IMR-90 (cell line): ENCODE measurements around the gene SIPA1L3. TPM values are rescaled to one million over a fixed set of nuclear protein-coding genes. Genes with fewer than 3 reads are reported as not detected.

Experiments
- ATAC-seq: fragments of 200-7000 bp; cut with Tn5 transposase; 2 replicates; pipeline ENCODE4 v1.9.1; 2020; ENCODE audit warnings: low read depth, mild to moderate bottlenecking, moderate library complexity
- BruUV-seq: library from RNA; stranded (reverse); fragments of 400-500 nt; replicated peaks from 2 replicates; lab custom pipeline; 2021; lab: Mats Ljungman, UMichigan
- CTCF ChIA-PET: fragments of 300-600 bp; formaldehyde crosslinking; extraction: SDS; loops from one replicate; lab custom pipeline; 2021; ENCODE audit warnings: antibody characterized with exemption; lab: Yijun Ruan, JAX
- POLR2A ChIA-PET: fragments of 300-600 bp; sonication (Branson Sonifier 250); formaldehyde crosslinking; loops from one replicate; lab custom pipeline; 2022; ENCODE audit warnings: antibody characterized with exemption; ENCODE audit not compliant: unreplicated experiment; lab: Charles Lee
- DNase-seq: peaks from one replicate; pipeline ENCODE4 v3.0.0; 2013
- H2AFZ ChIP-seq: replicated peaks from 2 replicates; pipeline ENCODE3; 2013; ENCODE audit warnings: low read length, mild to moderate bottlenecking; ENCODE audit not compliant: poor library complexity
- H2AK5ac ChIP-seq: 2 replicates; pipeline ENCODE4 v1.6.1; 2013; ENCODE audit warnings: low read depth, low read length, inconsistent platforms
- H2AK9ac ChIP-seq: replicated peaks from 2 replicates; pipeline ENCODE3; 2013; ENCODE audit warnings: mild to moderate bottlenecking, low read depth, low read length, moderate library complexity; ENCODE audit not compliant: poor library complexity
- H2BK120ac ChIP-seq: 2 replicates; pipeline ENCODE4 v1.6.1; 2013; ENCODE audit warnings: low read depth, low read length, inconsistent platforms
- H2BK15ac ChIP-seq: 3 replicates; pipeline ENCODE4 v1.6.1; 2013; ENCODE audit warnings: low read depth, low read length, inconsistent platforms
- H2BK20ac ChIP-seq: 2 replicates; pipeline ENCODE4 v1.6.1; 2013; ENCODE audit warnings: low read depth, mild to moderate bottlenecking, inconsistent platforms, low read length, moderate library complexity
- H2BK5ac ChIP-seq: 2 replicates; pipeline ENCODE4 v1.6.1; 2013; ENCODE audit warnings: mild to moderate bottlenecking, low read depth, low read length, inconsistent platforms; ENCODE audit not compliant: poor library complexity, severe bottlenecking
- H3K14ac ChIP-seq: replicated peaks from 2 replicates; pipeline ENCODE4 v1.6.1; 2013; ENCODE audit warnings: low read depth, low read length, inconsistent platforms
- H3K18ac ChIP-seq: 2 replicates; pipeline ENCODE4 v1.6.1; 2013; ENCODE audit warnings: low read depth, low read length, control low read depth
- H3K23ac ChIP-seq: 2 replicates; pipeline ENCODE4 v1.6.1; 2013; ENCODE audit warnings: low read depth, low read length, inconsistent platforms
- H3K27ac ChIP-seq: 2 replicates; pipeline ENCODE4 v1.5.1; 2013; ENCODE audit warnings: mild to moderate bottlenecking, control low read depth, low read length; ENCODE audit not compliant: insufficient read depth
- H3K27me3 ChIP-seq: 2 replicates; pipeline ENCODE4 v1.6.1; 2013; ENCODE audit warnings: low read length; ENCODE audit not compliant: control insufficient read depth, insufficient read depth
- H3K36me3 ChIP-seq: 2 replicates; pipeline ENCODE4 v1.6.1; 2013; ENCODE audit warnings: low read length, mixed read lengths; ENCODE audit not compliant: control insufficient read depth, insufficient read depth
- H3K4ac ChIP-seq: 2 replicates; pipeline ENCODE4 v1.6.1; 2013; ENCODE audit warnings: low read depth, low read length, inconsistent platforms
- H3K4me1 ChIP-seq: 2 replicates; pipeline ENCODE4 v1.6.1; 2013; ENCODE audit warnings: low read length, mixed read lengths; ENCODE audit not compliant: control insufficient read depth, insufficient read depth
- H3K4me2 ChIP-seq: 2 replicates; pipeline ENCODE4 v1.6.1; 2013; ENCODE audit warnings: low read depth, mild to moderate bottlenecking, control low read depth, low read length, moderate library complexity
- H3K4me3 ChIP-seq: 2 replicates; pipeline ENCODE4 v1.5.1; 2013; ENCODE audit warnings: low read depth, mild to moderate bottlenecking, control low read depth, low read length, moderate library complexity; ENCODE audit not compliant: insufficient read depth
- H3K56ac ChIP-seq: 2 replicates; pipeline ENCODE4 v1.6.1; 2013; ENCODE audit warnings: low read length, inconsistent platforms; ENCODE audit not compliant: insufficient read depth; ENCODE audit errors: extremely low read depth
- H3K79me1 ChIP-seq, 2 experiments: 2 replicates each; pipeline ENCODE4 v1.6.1; 2013; ENCODE audit warnings: low read length in 2 of 2, inconsistent platforms in 1 of 2, low read depth in 1 of 2
- H3K9ac ChIP-seq: 2 replicates; pipeline ENCODE4 v1.6.1; 2013; ENCODE audit warnings: low read depth, low read length, control low read depth
- H3K9me1 ChIP-seq: 2 replicates; pipeline ENCODE4 v1.6.1; 2013; ENCODE audit warnings: low read length, inconsistent platforms; ENCODE audit not compliant: insufficient read depth
- H3K9me3 ChIP-seq: 2 replicates; pipeline ENCODE4 v1.6.1; 2013; ENCODE audit warnings: low read length; ENCODE audit not compliant: control insufficient read depth, insufficient read depth
- H4K20me1 ChIP-seq: 2 replicates; pipeline ENCODE4 v1.6.1; 2013; ENCODE audit warnings: low read length, inconsistent platforms; ENCODE audit not compliant: insufficient read depth
- H4K5ac ChIP-seq: 2 replicates; pipeline ENCODE4 v1.6.1; 2013; ENCODE audit warnings: mild to moderate bottlenecking, low read depth, low read length, control low read depth
- H4K8ac ChIP-seq, 2 experiments: 2 replicates each; pipeline ENCODE4 v1.6.1; 2013; ENCODE audit warnings: low read depth in 2 of 2, low read length in 2 of 2, control low read depth in 1 of 2, inconsistent platforms in 1 of 2
- H4K91ac ChIP-seq: 2 replicates; pipeline ENCODE4 v1.6.1; 2013; ENCODE audit warnings: low read depth, low read length, inconsistent platforms; ENCODE audit not compliant: insufficient read depth
- CTCF ChIP-seq: conservative IDR thresholded peaks from 2 replicates; pipeline ENCODE4 v1.5.1; 2012; ENCODE audit warnings: mild to moderate bottlenecking, low read depth, low read length, improper control_type of control experiment
- USF2 ChIP-seq: fragments of 150-350 bp; IDR thresholded peaks from 2 replicates; pipeline ENCODE4 v1.6.1; 2017; ENCODE audit warnings: mild to moderate bottlenecking, antibody characterized with exemption, low read length, low read depth
- WGBS, 2 experiments: methylation state at CpG; one replicate each; pipeline versions ENCODE4 v1.1.5 to v1.1.7; 2013; ENCODE audit warnings: missing lambda C conversion rate in 2 of 2; ENCODE audit not compliant: insufficient read length in 1 of 2; ENCODE audit errors: extremely low coverage in 2 of 2; 5-methylcytosine and 5-hydroxymethylcytosine counted together
- dilution Hi-C: fragments of 300-500 bp; cut with HindIII; formaldehyde crosslinking; loops from one replicate; pipeline ENCODE4 v1.14.3; 2018; ENCODE audit warnings: low sequenced_read_pairs; ENCODE audit not compliant: unreplicated experiment
- in situ Hi-C: fragments of 300-500 bp; cut with MboI; formaldehyde crosslinking; loops from 3 replicates; pipeline ENCODE4 v1.14.3; 2019; ENCODE audit warnings: low sequenced_read_pairs, inconsistent platforms, mixed read lengths
- intact Hi-C: fragments of 100-400 bp; cut with micrococcal nuclease; formaldehyde crosslinking; loops from 2 replicates; pipeline ENCODE4 v1.10.0; 2022
- polyA plus RNA-seq, 3 experiments: library from polyadenylated mRNA; depleted of rRNA; stranded (reverse); fragments of >200 nt; gene quantifications; 2 replicates each; pipeline ENCODE4 v1.2.3, GENCODE V29; 2012; ENCODE audit warnings: low replicate concordance in 1 of 3
- total RNA-seq: library from RNA; depleted of rRNA; stranded (reverse); fragments of >200 nt; gene quantifications from 2 replicates; pipeline ENCODE4 v1.2.3, GENCODE V29; 2012

SIPA1L3 gene
- total and polyA plus RNA-seq, 2 of the 4 experiments (the other 2 are of a cell fraction) = 4.1 to 9.4 TPM

GRCh38 chr19:38143847-38144246, 236.8 kb downstream of the SIPA1L3 start:
- no CpG with 5 or more reads among the region's 5 CpGs for WGBS, 2 experiments
- ATAC-seq (no peak), DNase-seq (no peak)
- Histone ChIP-seq H2BK120ac (no peak overlapping the region), H2BK5ac (no peak overlapping the region), H2AFZ (no peak overlapping the region), H3K36me3 (peaks cover 9% of the 10 kb centered on the region), H3K4me1 (no peaks in the 10 kb centered on the region), H4K8ac (no peak overlapping the region), H3K56ac (no peak overlapping the region), H3K79me1 (peaks cover 0 to 16% of the 10 kb centered on the region in 2 experiments; a peak in 3 of 4 replicates), H3K4me2 (no peak overlapping the region), H3K27ac (no peak overlapping the region), H3K9me1 (peaks cover 4% of the 10 kb centered on the region; the same call in 1 of the 2 replicates), H4K5ac (no peak overlapping the region), H2BK15ac (no peak overlapping the region), H3K9me3 (no peaks in the 10 kb centered on the region), H3K27me3 (no peaks in the 10 kb centered on the region), H3K4ac (no peak overlapping the region), H4K91ac (no peak overlapping the region), H3K14ac (no peak overlapping the region), H3K23ac (no peak overlapping the region), H3K9ac (no peak overlapping the region), H2AK9ac (no peak overlapping the region), H3K4me3 (no peak overlapping the region), H2AK5ac (no peak overlapping the region), H3K18ac (no peak overlapping the region), H2BK20ac (no peak overlapping the region), H4K20me1 (no peaks in the 10 kb centered on the region; the same call in 1 of the 2 replicates)
- in situ Hi-C loops (no loop called here), dilution Hi-C loops (no loop called here), intact Hi-C loops (no loop called here)
- POLR2A ChIA-PET = interaction anchor here (0.6 kb wide), 1 partner anchor 140 kb away, joined by 4 read pairs; no protein-coding TSS in a partner anchor
- TF ChIP-seq USF2 = no peak
- TF ChIP-seq CTCF = 0 out of 2 replicates have a peak, but pooled peaks have one; percentile 18
- CTCF ChIA-PET = interaction anchor here (0.5 to 2.4 kb wide), 4 partner anchors 149 to 241 kb away, joined by 3 to 7 read pairs (median 4); no protein-coding TSS in a partner anchor
- no TSS peak for BruUV-seq
